GM23338 (cell line): ENCODE results near the gene ZNF518B.

Experiments used
- CREB1 ChIP-seq: fragments of 250-450 bp; sonication (Bioruptor Pico); IDR thresholded peaks from 2 replicates; pipeline ENCODE4 v1.5.0; 2020; ENCODE audit warnings: low read depth, mild to moderate bottlenecking, moderate library complexity
- CTCF ChIP-seq, 2 experiments: fragments of 200-600 bp in 1 of 2; sonication (generic) in 1 of 2; conservative IDR thresholded peaks; 2 replicates each; pipeline versions ENCODE4 v1.5.1 to v1.6.1; 2016 to 2017; ENCODE audit warnings: antibody characterized with exemption in 2 of 2, low read depth in 2 of 2, mild to moderate bottlenecking in 2 of 2, moderate library complexity in 1 of 2
- ETS1 ChIP-seq: IDR thresholded peaks from 2 replicates; pipeline ENCODE4 v1.6.1; 2016; ENCODE audit warnings: antibody characterized with exemption
- EZH2 ChIP-seq: fragments of 200-600 bp; sonication (generic); IDR thresholded peaks from one replicate; pipeline ENCODE4 v1.8.0; 2017; ENCODE audit warnings: antibody characterized with exemption, mild to moderate bottlenecking, low read depth; ENCODE audit not compliant: unreplicated experiment
- EZH2phosphoT487 ChIP-seq: fragments of 200-600 bp; sonication (generic); IDR thresholded peaks from one replicate; pipeline ENCODE4 v1.8.1; 2018; ENCODE audit warnings: antibody characterized with exemption; ENCODE audit not compliant: unreplicated experiment
- NANOG ChIP-seq: IDR thresholded peaks from 2 replicates; pipeline ENCODE4 v1.6.1; 2016; ENCODE audit warnings: antibody characterized with exemption, borderline replicate concordance
- POLR2AphosphoS5 ChIP-seq: IDR thresholded peaks from 2 replicates; pipeline ENCODE4 v1.6.1; 2016; ENCODE audit warnings: antibody characterized with exemption, low read depth
- REST ChIP-seq: IDR thresholded peaks from one replicate; pipeline ENCODE4 v1.6.1; 2018; ENCODE audit warnings: antibody characterized with exemption; ENCODE audit not compliant: unreplicated experiment
- ZNF331 ChIP-seq: fragments of 250-450 bp; sonication (Bioruptor Pico); IDR thresholded peaks from 2 replicates; pipeline ENCODE4 v1.5.0; 2020; ENCODE audit warnings: low read depth, mild to moderate bottlenecking, moderate library complexity

GRCh38 chr4:10506077-10506476, 48.9 kb upstream of the ZNF518B start:
- TF ChIP-seq CTCF (conservative IDR thresholded peaks at IDR 0.05; ENCODE audit: low read depth in 2 of 2) (no peak), EZH2phosphoT487 (no peak), POLR2AphosphoS5 (no peak), EZH2 (no peak), NANOG (no peak), REST (no peak), ETS1 (no peak), CREB1 (no peak), ZNF331 (CRISPR knock-in tag) (no peak)
